ENCODE measurements around the gene ATP12A. TPM values are rescaled to one million over a fixed set of nuclear protein-coding genes. Genes with fewer than 3 reads are reported as not detected.
A peak's percentile ranks its signal among the peaks of the same experiment; 100 is the strongest.

The ATP12A gene
- total and polyA plus RNA-seq, 4 donors: 0.38 TPM; not detected in 3

- WGBS, 2 donors: 46 to 62% methylated on average over 5 of the region's 5 CpGs
- H3K4me1 ChIP-seq (ENCODE audit: control insufficient read depth in 1 of 2, insufficient read depth in 2 of 2, low read length in 2 of 2): peaks cover 0 to 6% of the 10 kb centered on the region in 2 donors
- ATAC-seq (ENCODE audit: low FRiP score): no peak
Measured at GRCh38 chr13:24691381-24691780, 11.2 kb downstream of the ATP12A start.

GRCh38 chr13:24692561-24692960 lies 12.4 kb downstream of the ATP12A start:
- no peaks in the 10 kb centered on the region for H3K27me3 ChIP-seq (ENCODE audit: control insufficient read depth in 1 of 2, insufficient read depth in 2 of 2, low read length in 1 of 2)
- H3K4me1 ChIP-seq (ENCODE audit: control insufficient read depth in 1 of 2, insufficient read depth in 2 of 2, low read length in 2 of 2): peaks cover 0 to 6% of the 10 kb centered on the region in 2 donors
- H3K4me3 ChIP-seq (ENCODE audit: low read length in 2 of 2): no peak overlapping the region
- H3K9me3 ChIP-seq (ENCODE audit: control insufficient read depth, low read length): no peaks in the 10 kb centered on the region
- ATAC-seq (ENCODE audit: low FRiP score) (peak; percentile 73), DNase-seq (peak in 1 of 2 donors; percentile 75)
- WGBS, 2 donors: 10 to 15% methylated on average over 4 of the region's 4 CpGs
- intact Hi-C loops (cut with DNase I): no loop called here
- H3K27ac ChIP-seq (ENCODE audit: low read depth in 1 of 2, low read length in 2 of 2): peak overlapping the region in 1 of 2 donors; percentile 37
- no peaks in the 10 kb centered on the region for H3K36me3 ChIP-seq (ENCODE audit: control insufficient read depth in 1 of 2, insufficient read depth in 2 of 2, low read length in 1 of 2)

More at GRCh38 chr13:24691381-24691780, 11.2 kb downstream of the ATP12A start:
- no peaks in the 10 kb centered on the region for H3K9me3 ChIP-seq (ENCODE audit: control insufficient read depth, low read length)
- H3K27me3 ChIP-seq (ENCODE audit: control insufficient read depth in 1 of 2, insufficient read depth in 2 of 2, low read length in 1 of 2): no peaks in the 10 kb centered on the region
- no peak overlapping the region for H3K4me3 ChIP-seq (ENCODE audit: low read length in 2 of 2)
- no peaks in the 10 kb centered on the region for H3K36me3 ChIP-seq (ENCODE audit: control insufficient read depth in 1 of 2, insufficient read depth in 2 of 2, low read length in 1 of 2)
- no peak overlapping the region for H3K27ac ChIP-seq (ENCODE audit: low read depth in 1 of 2, low read length in 2 of 2)
- no peak for DNase-seq
- intact Hi-C loops (cut with DNase I): no loop called here

DNA sequence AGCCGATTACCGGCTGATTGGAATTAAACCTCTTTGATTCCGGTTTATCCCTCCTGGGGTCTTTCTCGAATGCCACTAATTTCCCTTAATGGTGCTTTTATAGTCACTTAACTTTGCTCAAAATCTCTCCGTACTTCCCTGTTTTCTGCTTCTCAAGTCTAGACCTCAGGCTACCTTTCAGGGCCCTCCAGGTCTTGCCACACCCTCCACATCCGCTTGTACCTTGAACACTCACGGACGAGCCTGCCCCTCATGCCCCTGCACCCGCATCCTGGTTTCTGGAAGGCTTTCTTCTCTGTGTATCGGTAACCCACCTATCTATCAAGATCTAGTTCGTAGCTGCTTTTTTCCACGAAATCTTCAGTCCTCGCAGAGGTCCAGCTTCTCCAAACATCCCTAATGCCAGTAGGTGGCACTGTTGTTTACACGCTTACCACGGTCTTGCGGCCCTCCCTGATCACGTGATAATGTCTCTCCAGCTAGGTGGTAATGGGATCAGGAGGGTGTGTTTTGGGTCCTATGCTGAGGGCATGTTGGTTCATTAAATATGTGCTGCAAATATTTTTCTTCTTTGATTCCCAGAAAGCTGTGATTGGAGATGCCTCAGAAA lies 13.8 kb downstream of the ATP12A start:
- no peaks in the 10 kb centered on the region for H3K9me3 ChIP-seq (ENCODE audit: control insufficient read depth, low read length)
- H3K27ac ChIP-seq (ENCODE audit: low read depth in 1 of 2, low read length in 2 of 2): no peak overlapping the region
- DNase-seq (no peak), ATAC-seq (ENCODE audit: low FRiP score) (no peak)
- 59 to 61% methylated on average over 17 of the region's 17 CpGs for WGBS, 2 donors
- intact Hi-C loops (cut with DNase I): no loop called here
- H3K27me3 ChIP-seq (ENCODE audit: control insufficient read depth in 1 of 2, insufficient read depth in 2 of 2, low read length in 1 of 2): no peaks in the 10 kb centered on the region
- H3K4me3 ChIP-seq (ENCODE audit: low read length in 2 of 2): no peak overlapping the region
- peaks cover 0 to 3% of the 10 kb centered on the region in 2 donors for H3K4me1 ChIP-seq (ENCODE audit: control insufficient read depth in 1 of 2, insufficient read depth in 2 of 2, low read length in 2 of 2)
- H3K36me3 ChIP-seq (ENCODE audit: control insufficient read depth in 1 of 2, insufficient read depth in 2 of 2, low read length in 1 of 2): no peaks in the 10 kb centered on the region

DNA sequence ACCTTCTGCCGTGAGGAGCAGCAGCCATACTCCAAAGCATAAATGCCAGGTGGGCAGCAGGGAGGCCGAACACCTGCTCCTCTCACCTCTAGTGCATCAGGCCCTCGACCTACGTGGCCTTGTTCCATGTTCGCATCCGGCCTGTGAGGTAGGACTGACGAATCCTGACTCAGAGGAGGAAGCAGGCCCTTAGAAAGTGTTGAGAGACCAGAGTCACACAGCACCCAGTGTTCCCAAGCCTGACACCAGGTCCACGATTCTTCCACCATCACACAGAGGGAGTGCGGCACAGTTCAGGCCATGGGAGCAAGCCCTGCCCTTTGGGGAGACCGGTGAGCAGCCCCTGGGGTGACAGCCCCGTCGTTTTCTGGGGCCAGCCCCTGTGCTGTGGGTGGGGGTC lies 14.7 kb downstream of the ATP12A start:
- Histone ChIP-seq H3K4me1 (ENCODE audit: control insufficient read depth in 1 of 2, insufficient read depth in 2 of 2, low read length in 2 of 2) (peaks cover 0 to 3% of the 10 kb centered on the region in 2 donors), H3K27ac (ENCODE audit: low read depth in 1 of 2, low read length in 2 of 2) (no peak overlapping the region), H3K9me3 (ENCODE audit: control insufficient read depth, low read length) (no peaks in the 10 kb centered on the region), H3K27me3 (ENCODE audit: control insufficient read depth in 1 of 2, insufficient read depth in 2 of 2, low read length in 1 of 2) (no peaks in the 10 kb centered on the region), H3K36me3 (ENCODE audit: control insufficient read depth in 1 of 2, insufficient read depth in 2 of 2, low read length in 1 of 2) (no peaks in the 10 kb centered on the region), H3K4me3 (ENCODE audit: low read length in 2 of 2) (no peak overlapping the region)
- no peak for ATAC-seq (ENCODE audit: low FRiP score)
- DNase-seq: no peak
- WGBS, 2 donors: 83 to 89% methylated on average over 12 of the region's 12 CpGs
- intact Hi-C loops (cut with DNase I): no loop called here

DNA sequence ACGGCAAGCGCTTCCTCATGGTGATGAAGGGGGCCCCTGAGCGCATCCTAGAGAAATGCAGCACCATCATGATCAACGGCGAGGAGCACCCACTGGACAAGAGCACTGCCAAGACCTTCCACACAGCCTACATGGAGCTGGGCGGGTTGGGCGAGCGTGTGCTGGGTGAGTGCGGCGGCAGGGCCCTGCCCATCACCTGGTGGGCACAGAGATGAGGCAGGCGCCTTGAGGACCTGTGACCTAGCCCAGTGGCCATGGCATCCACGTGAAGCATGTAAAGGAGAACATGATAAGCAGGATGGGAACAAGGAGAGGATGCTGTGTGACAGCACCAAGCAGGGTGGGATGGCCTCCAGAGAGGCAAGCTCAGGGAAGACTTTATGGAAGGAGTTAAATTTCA lies 18.5 kb downstream of the ATP12A start:
- ATAC-seq (ENCODE audit: low FRiP score) (no peak), DNase-seq (no peak)
- 96 to 98% methylated on average over 12 of the region's 12 CpGs for WGBS, 2 donors
- no peaks in the 10 kb centered on the region for H3K9me3 ChIP-seq (ENCODE audit: control insufficient read depth, low read length)
- no peaks in the 10 kb centered on the region for H3K27me3 ChIP-seq (ENCODE audit: control insufficient read depth in 1 of 2, insufficient read depth in 2 of 2, low read length in 1 of 2)
- intact Hi-C loops (cut with DNase I): no loop called here
- H3K4me3 ChIP-seq (ENCODE audit: low read length in 2 of 2): no peak overlapping the region
- H3K4me1 ChIP-seq (ENCODE audit: control insufficient read depth in 1 of 2, insufficient read depth in 2 of 2, low read length in 2 of 2): no peaks in the 10 kb centered on the region
- H3K36me3 ChIP-seq (ENCODE audit: control insufficient read depth in 1 of 2, insufficient read depth in 2 of 2, low read length in 1 of 2): no peaks in the 10 kb centered on the region
- no peak overlapping the region for H3K27ac ChIP-seq (ENCODE audit: low read depth in 1 of 2, low read length in 2 of 2)

DNA sequence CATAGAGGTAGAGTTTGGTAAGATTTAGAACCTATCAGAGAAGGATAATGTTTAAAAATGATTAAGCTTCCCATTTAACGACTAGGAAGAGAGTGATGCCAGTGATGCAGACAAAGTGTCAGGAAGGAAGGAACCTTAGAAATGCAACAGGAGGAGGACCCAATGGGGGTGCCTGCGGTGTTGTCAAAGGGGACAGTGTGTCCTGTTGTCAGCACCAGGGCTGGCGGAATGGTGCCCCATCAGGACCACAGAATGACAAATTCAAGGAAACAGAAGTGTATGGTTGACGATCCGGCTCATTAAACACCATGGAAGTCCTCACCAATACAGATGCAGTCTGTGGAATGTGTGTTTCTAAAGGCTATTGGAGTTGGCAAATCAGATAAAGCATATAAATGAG lies 19.3 kb downstream of the ATP12A start:
- Histone ChIP-seq H3K36me3 (ENCODE audit: control insufficient read depth in 1 of 2, insufficient read depth in 2 of 2, low read length in 1 of 2) (no peaks in the 10 kb centered on the region), H3K9me3 (ENCODE audit: control insufficient read depth, low read length) (no peaks in the 10 kb centered on the region), H3K27ac (ENCODE audit: low read depth in 1 of 2, low read length in 2 of 2) (no peak overlapping the region), H3K4me3 (ENCODE audit: low read length in 2 of 2) (no peak overlapping the region), H3K4me1 (ENCODE audit: control insufficient read depth in 1 of 2, insufficient read depth in 2 of 2, low read length in 2 of 2) (no peaks in the 10 kb centered on the region), H3K27me3 (ENCODE audit: control insufficient read depth in 1 of 2, insufficient read depth in 2 of 2, low read length in 1 of 2) (no peaks in the 10 kb centered on the region)
- ATAC-seq (ENCODE audit: low FRiP score) (no peak), DNase-seq (no peak)
- intact Hi-C loops (cut with DNase I): no loop called here
- WGBS, 2 donors: 92 to 94% methylated on average over 5 of the region's 5 CpGs

GRCh38 chr13:24700539-24700938 lies 20.3 kb downstream of the ATP12A start:
- Histone ChIP-seq H3K36me3 (ENCODE audit: control insufficient read depth in 1 of 2, insufficient read depth in 2 of 2, low read length in 1 of 2) (no peaks in the 10 kb centered on the region), H3K27ac (ENCODE audit: low read depth in 1 of 2, low read length in 2 of 2) (no peak overlapping the region), H3K4me3 (ENCODE audit: low read length in 2 of 2) (no peak overlapping the region), H3K9me3 (ENCODE audit: control insufficient read depth, low read length) (no peaks in the 10 kb centered on the region), H3K4me1 (ENCODE audit: control insufficient read depth in 1 of 2, insufficient read depth in 2 of 2, low read length in 2 of 2) (no peaks in the 10 kb centered on the region), H3K27me3 (ENCODE audit: control insufficient read depth in 1 of 2, insufficient read depth in 2 of 2, low read length in 1 of 2) (no peaks in the 10 kb centered on the region)
- intact Hi-C loops (cut with DNase I): no loop called here
- 93 to 95% methylated on average over 8 of the region's 8 CpGs for WGBS, 2 donors
- ATAC-seq (ENCODE audit: low FRiP score): no peak
- DNase-seq: no peak

DNA sequence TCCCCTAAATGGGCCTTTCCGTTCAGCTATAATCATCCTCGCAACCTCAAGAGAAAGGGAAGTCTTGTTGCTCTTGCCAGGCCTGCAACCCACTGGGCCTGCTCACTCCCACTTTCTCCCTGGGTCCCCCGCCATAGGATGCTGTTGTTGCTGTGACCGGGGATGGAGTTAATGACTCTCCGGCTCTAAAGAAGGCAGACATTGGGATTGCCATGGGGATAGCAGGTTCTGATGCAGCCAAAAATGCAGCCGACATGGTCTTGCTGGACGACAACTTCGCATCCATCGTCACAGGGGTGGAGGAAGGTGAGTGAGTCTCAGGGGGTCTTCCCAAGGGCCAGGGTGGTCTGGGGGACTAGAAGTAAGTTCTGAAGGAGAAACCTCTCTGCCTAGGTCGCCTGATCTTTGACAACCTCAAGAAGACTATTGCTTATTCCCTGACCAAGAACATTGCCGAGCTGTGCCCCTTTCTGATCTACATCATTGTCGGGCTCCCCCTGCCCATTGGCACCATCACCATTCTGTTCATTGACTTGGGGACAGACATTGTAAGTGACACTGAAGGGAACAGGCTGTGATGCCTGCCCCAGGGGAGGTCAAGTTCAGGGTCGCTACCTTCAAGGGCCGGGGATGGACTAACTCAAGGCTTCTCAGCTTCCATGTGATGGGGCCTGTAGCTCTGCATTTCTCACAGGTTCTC lies 26.8 kb downstream of the ATP12A start:
- 96 to 98% methylated on average over 14 of the region's 14 CpGs for WGBS, 2 donors
- intact Hi-C loops (cut with DNase I): no loop called here
- Histone ChIP-seq H3K27ac (ENCODE audit: low read depth in 1 of 2, low read length in 2 of 2) (no peak overlapping the region), H3K36me3 (ENCODE audit: control insufficient read depth in 1 of 2, insufficient read depth in 2 of 2, low read length in 1 of 2) (no peaks in the 10 kb centered on the region), H3K4me3 (ENCODE audit: low read length in 2 of 2) (no peak overlapping the region), H3K4me1 (ENCODE audit: control insufficient read depth in 1 of 2, insufficient read depth in 2 of 2, low read length in 2 of 2) (no peaks in the 10 kb centered on the region), H3K27me3 (ENCODE audit: control insufficient read depth in 1 of 2, insufficient read depth in 2 of 2, low read length in 1 of 2) (no peaks in the 10 kb centered on the region), H3K9me3 (ENCODE audit: control insufficient read depth, low read length) (no peaks in the 10 kb centered on the region)
- DNase-seq (no peak), ATAC-seq (ENCODE audit: low FRiP score) (no peak)
